Frontal cortex (tissue), 4 donors: ENCODE measurements around the gene NEFH. TPM values are rescaled to one million over a fixed set of nuclear protein-coding genes. Genes with fewer than 3 reads are reported as not detected.
A peak's percentile ranks its signal among the peaks of the same experiment; 100 is the strongest.

Experiments
- DNase-seq, 2 donors: peaks; one replicate each; pipeline ENCODE4 v3.0.0; 2012; ENCODE audit warnings: low spot score in 2 of 2
- FAIRE-seq: peaks from 2 replicates; lab custom pipeline; 2012; peaks lifted over from hg19 to GRCh38; lab: Jason Lieb, UNC
- total RNA-seq: library from RNA; depleted of rRNA; stranded (reverse); fragments of >200 nt; gene quantifications from one replicate; pipeline ENCODE4 v1.2.3, GENCODE V29; 2014
- donor health status: control.
- donor health status: control.
- donor health status: control.

NEFH gene
- total RNA-seq, 1 donor from 2014 or later, result 0.41 TPM

GRCh38 chr22:29458551-29458950 is 21.5 kb upstream of the NEFH start:
- FAIRE-seq (no peak), DNase-seq (no peak)

DNA sequence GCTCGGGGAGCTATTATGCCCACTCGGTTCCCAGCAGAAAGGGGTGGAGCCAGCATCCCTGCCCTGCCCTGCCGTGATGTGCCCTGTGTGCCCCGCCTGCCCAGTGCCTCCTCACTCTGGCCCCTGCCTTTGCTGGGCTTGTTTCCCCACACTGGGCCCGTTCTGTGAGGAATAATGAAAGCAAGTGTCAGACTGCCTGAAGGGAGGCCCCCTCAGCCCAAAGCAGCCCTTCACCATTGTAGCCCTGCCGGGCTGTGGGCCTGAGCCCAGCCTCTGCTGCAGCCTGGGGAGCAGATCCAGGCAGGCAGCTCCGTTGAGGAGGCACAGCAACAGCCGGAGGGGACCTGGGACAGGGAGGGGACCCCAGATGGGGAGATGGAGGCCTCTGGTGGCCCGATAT is 20.2 kb upstream of the NEFH start:
- no peak for DNase-seq
- FAIRE-seq, result no peak

DNA sequence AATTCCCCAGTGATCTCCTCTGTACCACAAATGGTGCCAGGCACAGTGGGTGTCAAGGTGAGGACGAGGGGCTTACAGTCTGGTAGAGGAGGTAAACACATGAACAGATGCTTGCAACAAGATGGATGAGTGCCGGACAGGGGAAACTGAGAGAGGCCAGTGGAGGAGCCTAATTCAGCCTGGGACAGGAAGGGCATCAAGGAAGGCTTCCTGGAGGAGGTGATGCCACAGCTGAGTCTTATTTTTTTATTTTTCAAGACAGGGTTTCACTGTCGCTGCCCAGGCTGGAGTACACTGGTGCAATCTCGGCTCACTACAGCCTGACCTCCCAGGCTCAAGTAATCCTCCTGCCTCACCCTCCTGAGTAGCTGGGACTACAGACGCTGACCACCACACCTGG is 18.8 kb upstream of the NEFH start:
- FAIRE-seq, result no peak

GRCh38 chr22:29463629-29464028 is 16.4 kb upstream of the NEFH start:
- DNase-seq (no peak), FAIRE-seq (no peak)

More for the DNA sequence above, 18.8 kb upstream of the NEFH start:
- no peak for DNase-seq

- FAIRE-seq (no peak), DNase-seq (no peak)
These were observed 15.4 kb upstream of the NEFH start for GRCh38 chr22:29464581-29464980.

DNA sequence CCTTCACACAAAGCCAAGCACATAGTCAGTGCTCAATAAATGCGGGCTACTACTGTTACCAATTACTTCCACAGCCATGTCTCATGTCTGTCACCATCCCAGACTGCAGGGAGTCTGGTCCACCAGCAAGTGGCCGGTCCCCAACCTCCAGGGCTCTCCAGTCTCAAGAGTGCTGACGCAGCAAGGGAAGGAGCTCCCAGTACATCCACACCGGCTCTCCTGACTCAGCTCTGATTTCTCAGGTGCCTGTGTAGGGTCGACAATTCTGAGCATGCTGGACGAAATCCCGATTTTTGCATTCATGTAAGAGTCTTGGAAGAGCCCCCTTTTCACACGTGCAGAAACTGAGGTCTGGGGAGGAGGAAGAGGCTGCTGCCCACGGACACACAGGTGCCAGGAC is 10.3 kb upstream of the NEFH start:
- FAIRE-seq (no peak), DNase-seq (no peak)

DNA sequence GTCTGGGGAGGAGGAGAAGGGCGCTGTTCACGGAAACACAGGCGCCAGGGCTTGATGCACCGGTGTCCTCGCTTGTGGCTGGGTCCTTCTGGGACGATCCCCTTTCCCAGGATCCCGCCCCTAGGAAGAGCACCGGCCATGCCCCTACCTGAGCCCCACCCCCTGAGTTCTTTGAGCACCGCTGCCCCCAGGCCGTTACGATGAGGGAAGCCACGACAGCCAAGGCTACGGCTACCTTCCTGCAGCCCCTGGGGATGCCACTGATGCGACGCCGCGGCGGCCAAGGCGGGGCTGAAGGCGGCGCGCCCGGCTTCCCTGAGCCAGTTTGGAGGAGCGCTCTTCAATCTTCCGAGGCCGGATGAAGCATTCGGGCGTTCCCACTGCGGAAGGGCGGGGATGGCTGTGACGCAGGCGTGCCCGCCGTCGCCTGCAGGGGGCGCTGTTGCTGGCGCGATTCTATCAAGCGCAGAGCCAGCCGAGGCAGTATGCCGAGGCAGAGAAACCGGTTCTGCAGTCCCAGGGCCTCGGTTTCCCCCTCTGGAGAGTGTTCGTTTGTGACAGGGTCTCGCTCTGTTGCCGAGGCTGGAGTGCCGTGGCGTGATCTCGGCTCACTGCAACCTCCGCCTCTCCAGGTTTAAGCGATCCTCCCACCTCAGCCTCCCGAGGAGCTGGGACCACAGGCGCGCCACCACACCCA is 9.7 kb upstream of the NEFH start:
- DNase-seq (peak in 1 of 2 donors; percentile 59), FAIRE-seq (no peak)

DNA sequence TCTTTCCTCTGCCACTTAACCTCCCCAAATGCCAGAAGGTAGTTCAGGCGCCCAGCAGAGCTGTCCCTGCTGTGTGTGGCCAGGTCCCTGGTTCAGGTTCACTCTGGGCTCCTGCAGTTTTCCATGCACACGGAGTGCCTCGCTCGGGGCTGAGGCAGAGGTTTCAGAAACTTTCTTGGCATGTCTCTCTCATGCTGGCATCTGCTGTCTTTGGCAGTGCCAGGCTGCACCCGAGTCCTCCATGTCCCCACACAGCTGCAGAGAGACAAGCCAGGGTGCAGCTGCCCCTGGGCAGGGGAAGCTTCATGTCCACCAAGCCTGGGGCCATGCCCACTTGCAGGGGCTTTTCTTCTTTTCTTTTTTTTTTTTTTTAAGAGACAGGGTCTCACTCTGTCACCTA is 7.0 kb upstream of the NEFH start:
- DNase-seq, result no peak
- FAIRE-seq, result no peak

DNA sequence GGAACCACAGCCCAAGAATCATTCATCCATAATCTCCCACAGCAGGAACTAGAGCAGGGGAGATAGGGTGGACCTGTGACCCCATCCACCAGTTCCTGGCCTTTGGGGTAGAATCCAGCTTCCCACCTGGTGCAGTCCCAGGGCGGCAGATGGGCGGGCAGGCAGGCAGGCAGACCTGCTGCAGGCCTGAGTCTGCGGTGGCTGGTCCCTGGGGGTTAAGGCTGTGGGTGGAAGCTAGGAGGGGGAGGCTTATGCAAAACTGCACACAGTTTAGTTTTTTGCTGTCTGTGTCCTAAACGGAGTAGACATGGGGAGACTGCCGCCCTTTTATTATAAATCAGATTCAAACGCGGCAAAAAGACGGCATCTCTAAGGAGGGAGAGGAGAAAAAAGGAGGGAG is 4.5 kb upstream of the NEFH start:
- FAIRE-seq (no peak), DNase-seq (no peak)

DNA sequence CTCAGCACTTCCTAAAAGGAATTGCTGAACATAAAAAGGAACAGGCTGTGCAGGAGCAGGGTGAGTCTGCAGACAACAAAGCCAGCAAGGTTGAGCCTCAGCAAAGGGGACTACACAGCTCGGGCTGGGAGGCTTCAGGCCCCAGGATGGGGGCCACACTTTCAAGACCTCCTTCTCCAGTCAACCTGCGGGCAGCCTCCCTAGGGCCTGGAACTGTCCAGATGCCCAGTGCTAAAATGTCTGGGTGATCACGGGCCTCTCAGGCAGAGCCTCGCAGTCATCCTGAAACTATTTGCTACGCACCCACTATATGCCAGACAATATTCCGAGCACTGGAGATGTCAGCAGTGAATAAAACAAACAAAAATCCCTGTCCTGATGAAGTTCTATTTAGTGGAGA is 3.9 kb upstream of the NEFH start:
- DNase-seq (no peak), FAIRE-seq (no peak)

- DNase-seq (no peak), FAIRE-seq (no peak)
These were observed 2.2 kb upstream of the NEFH start for GRCh38 chr22:29477723-29478318.

DNA sequence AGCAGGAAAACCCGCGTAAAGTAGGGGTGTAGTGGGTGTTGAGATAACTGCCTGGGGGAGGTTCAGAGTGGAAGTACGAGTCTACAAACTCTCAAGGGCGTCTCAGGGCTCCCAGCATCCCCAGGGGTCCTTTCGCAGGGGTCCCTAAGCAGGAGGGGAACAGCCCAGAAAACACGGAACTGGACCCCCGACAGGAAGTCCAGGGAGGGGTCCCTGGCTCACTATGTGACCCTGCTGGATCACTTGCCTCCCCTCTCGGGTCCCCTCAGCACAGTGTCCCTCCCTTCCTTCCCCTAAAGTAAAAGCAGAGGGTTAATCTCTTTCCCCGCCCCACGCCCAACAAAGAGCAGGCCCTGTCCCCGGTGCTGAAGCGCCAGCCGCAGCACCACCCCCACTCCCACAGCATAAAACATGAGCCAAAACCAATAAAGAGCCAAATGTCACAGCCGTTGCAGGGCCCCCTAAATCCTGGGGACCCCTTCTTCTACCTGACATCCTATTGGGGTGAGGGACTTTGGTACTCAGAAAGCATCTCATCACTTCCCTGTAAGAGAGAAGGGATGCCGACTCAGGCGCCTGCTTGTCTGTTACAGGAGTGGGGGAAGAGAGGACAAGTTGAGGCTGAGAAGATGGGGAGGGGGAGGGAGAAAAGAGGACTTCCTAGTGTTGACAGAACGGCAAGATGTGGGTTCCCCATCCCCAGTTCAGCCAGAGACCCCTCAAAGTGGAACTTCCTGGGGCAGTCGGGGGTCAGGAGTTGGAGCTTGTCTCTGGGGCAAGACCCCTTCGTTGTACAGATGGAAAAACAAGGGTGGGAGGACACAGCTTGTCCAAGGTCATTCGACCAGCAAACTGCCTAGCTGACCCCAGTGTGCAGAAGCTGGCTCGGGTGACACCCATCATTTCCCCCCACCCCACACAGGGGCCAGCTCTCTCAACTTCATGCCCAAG is 1.4 kb upstream of the NEFH start:
- DNase-seq (no peak), FAIRE-seq (no peak)

DNA sequence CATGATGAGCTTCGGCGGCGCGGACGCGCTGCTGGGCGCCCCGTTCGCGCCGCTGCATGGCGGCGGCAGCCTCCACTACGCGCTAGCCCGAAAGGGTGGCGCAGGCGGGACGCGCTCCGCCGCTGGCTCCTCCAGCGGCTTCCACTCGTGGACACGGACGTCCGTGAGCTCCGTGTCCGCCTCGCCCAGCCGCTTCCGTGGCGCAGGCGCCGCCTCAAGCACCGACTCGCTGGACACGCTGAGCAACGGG is 169 bp downstream of the NEFH start:
- FAIRE-seq, result no peak
- no peak for DNase-seq

DNA sequence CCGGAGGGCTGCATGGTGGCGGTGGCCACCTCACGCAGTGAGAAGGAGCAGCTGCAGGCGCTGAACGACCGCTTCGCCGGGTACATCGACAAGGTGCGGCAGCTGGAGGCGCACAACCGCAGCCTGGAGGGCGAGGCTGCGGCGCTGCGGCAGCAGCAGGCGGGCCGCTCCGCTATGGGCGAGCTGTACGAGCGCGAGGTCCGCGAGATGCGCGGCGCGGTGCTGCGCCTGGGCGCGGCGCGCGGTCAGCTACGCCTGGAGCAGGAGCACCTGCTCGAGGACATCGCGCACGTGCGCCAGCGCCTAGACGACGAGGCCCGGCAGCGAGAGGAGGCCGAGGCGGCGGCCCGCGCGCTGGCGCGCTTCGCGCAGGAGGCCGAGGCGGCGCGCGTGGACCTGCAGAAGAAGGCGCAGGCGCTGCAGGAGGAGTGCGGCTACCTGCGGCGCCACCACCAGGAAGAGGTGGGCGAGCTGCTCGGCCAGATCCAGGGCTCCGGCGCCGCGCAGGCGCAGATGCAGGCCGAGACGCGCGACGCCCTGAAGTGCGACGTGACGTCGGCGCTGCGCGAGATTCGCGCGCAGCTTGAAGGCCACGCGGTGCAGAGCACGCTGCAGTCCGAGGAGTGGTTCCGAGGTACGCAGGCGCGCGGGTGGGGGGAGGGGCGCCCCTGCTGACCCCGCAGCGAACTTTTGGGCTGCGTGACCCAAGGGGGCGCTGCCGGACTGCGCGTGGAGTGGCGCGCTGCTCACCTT is 670 bp downstream of the NEFH start:
- no peak for FAIRE-seq
- peak; percentile 75 to 78 for DNase-seq

- FAIRE-seq, result no peak
- no peak for DNase-seq
These were observed 1.4 kb downstream of the NEFH start for GRCh38 chr22:29481265-29482000.

DNA sequence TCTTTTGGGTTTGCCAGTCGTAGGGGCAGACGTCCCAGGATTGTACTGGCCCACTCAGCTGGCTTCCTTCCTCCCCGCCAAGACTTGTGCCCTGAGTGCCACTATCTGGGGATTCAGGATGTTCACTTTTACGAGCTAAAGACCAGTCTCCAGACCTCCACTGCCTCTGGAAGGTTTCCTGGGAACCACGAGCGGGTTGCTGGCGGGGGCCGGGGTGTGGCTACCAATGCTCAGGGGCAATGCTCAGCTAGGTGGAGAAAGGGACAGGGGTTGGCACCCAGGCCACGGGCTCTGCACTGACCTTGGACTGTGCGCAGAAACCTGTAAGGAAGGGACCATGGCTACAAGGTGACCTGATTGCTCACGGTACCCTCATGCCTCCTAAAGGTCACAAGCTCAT is 2.2 kb downstream of the NEFH start:
- DNase-seq (no peak), FAIRE-seq (no peak)

DNA sequence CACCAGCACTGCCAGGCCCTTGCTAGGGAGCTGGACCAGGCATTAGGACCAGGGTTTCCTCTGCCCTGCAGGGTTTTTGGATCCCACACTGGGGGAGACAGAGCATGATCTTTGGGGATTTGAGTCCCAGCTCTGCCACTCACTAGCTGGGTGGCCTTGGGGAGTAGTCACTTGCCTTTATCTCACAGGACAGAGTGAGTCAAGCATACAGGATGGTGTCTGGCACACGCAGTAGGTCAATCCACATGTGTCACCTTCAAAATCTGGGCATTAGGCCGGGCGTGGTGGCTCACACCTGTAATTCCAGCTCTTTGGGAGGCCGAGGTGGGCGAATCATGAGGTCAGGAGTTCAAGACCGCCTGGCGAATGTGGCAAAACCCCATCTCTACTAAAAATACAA is 2.7 kb downstream of the NEFH start:
- FAIRE-seq (no peak), DNase-seq (no peak)

GRCh38 chr22:29483254-29483653 is 3.2 kb downstream of the NEFH start:
- DNase-seq (no peak), FAIRE-seq (no peak)

DNA sequence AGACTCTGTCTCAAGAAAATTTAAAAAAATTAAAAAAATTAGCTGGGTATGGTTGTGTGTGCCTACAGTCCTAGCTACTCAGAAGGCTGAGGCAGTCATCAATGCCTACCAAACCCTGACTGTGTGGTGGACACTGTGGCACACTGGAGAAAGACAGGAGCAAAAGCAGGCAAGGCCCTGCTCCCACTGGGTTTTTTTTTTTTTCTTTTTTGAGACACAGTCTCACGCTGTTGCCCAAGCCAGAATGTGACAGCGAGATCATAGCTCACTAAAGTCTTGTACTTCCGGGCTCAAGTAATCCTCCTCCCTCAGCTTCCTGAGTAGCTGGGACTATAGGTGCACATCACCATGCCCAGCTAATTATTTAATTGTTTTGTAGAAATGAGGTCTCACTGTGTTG is 4.6 kb downstream of the NEFH start:
- FAIRE-seq, result no peak
- DNase-seq, result no peak

DNA sequence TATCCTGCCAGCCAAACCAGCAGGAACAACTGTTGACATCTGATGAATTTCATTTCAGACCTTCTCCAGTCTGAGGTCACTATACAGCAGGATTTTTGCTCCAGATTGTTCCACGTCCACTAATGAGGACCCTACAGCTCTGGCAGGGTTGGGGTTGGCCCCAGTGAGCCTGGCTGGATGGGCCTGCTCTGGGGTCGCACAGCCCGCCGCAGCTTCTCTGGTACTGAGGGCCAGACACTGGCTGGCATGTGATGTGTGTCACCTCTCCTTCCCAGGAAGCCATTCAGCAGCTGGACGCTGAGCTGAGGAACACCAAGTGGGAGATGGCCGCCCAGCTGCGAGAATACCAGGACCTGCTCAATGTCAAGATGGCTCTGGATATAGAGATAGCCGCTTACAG is 5.4 kb downstream of the NEFH start:
- DNase-seq (no peak), FAIRE-seq (no peak)
